ENCODE data around the gene PRCC.

DNA sequence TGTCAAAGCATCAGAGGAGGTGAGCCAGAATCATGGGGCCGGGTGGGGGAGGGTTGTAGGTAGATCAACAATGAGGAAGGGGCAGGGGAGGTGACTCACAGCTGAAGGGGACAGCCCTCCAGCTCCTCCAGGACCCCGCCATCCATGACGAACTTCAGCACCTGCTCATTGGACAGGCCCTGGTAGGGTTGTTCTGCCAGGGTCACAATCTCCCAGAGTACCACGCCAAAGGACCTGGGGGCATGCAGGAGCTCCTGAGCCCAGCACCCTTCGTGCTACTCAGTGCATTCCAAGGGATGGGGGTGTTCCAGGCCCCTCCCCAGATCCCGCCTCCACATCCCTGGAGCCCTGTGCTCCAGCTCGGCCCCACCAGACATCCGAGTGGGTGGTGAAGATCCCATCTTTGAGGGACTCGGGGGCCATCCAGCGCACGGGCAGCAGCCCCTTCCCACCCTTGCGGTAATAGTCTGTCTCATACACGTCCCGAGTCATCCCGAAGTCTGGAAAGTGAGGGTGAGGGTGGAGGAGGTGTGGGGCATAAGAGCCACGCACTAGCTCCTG, 74.0 kb downstream of the PRCC start:
- TF ChIP-seq POLR2AphosphoS5 (IDR thresholded peaks at IDR 0.05; ENCODE audit: low read depth, low read length) (no peak), SIN3A (IDR thresholded peaks at IDR 0.05; ENCODE audit: borderline replicate concordance, insufficient read depth, low read length) (no peak), TAF1 (IDR thresholded peaks at IDR 0.05; ENCODE audit: borderline replicate concordance, insufficient read depth, low read length) (no peak)
- TF ChIP-seq, protein P1, sequence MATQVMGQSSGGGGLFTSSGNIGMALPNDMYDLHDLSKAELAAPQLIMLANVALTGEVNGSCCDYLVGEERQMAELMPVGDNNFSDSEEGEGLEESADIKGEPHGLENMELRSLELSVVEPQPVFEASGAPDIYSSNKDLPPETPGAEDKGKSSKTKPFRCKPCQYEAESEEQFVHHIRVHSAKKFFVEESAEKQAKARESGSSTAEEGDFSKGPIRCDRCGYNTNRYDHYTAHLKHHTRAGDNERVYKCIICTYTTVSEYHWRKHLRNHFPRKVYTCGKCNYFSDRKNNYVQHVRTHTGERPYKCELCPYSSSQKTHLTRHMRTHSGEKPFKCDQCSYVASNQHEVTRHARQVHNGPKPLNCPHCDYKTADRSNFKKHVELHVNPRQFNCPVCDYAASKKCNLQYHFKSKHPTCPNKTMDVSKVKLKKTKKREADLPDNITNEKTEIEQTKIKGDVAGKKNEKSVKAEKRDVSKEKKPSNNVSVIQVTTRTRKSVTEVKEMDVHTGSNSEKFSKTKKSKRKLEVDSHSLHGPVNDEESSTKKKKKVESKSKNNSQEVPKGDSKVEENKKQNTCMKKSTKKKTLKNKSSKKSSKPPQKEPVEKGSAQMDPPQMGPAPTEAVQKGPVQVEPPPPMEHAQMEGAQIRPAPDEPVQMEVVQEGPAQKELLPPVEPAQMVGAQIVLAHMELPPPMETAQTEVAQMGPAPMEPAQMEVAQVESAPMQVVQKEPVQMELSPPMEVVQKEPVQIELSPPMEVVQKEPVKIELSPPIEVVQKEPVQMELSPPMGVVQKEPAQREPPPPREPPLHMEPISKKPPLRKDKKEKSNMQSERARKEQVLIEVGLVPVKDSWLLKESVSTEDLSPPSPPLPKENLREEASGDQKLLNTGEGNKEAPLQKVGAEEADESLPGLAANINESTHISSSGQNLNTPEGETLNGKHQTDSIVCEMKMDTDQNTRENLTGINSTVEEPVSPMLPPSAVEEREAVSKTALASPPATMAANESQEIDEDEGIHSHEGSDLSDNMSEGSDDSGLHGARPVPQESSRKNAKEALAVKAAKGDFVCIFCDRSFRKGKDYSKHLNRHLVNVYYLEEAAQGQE (IDR thresholded peaks at IDR 0.05; ENCODE audit: insufficient read depth in 1 of 2, low read depth in 2 of 2, low read length in 2 of 2), result peak; percentile 55 to 78; a peak in 3 of 4 replicates
